ENCODE measurements around the gene EPHB2. TPM values are rescaled to one million over a fixed set of nuclear protein-coding genes. Genes with fewer than 3 reads are reported as not detected.

The EPHB2 gene
- total and polyA plus RNA-seq, 2 donors (not counting 3 experiments of a cell fraction or from before 2014, with no cell fraction given), result 50.8 to 69.1 TPM

DNA sequence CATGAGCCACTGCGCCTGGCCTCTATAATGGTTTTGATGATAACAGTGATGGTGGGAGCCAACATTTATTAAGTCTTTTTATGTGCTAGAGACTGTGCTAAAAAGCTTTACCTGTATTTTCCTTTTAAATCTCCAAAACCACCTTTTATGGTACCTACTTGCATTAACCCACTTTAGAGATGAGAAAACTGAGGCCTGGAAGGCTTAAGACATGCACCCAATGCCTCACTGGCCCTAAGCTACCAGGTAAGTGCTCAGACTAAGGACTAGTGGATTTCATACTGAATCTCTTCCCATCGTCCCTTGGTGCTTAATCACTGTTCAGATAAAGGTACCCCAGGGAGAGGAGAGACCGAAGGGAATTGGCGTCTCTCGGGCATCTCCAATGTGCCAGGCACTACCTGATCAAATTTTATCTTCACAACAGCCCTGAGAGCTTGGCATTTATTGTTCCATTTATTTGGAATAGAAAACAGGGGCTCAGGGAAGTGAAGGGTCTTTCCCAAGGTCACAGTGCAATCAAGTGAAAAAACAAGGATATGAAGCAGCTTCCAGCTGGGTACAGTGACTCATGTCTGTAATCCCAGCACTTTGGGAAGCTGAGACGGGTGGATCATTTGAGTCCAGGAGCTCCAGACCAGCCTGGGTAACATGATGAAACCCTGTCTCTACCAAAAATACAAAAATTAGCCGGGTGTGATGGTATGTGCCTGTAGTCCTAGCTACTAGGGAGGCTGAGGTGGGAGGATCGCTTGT is 177.9 kb downstream of the EPHB2 start:
- peak; percentile 97 for FAIRE-seq
- dilution Hi-C loops (cut with MboI; ENCODE audit: extremely low pct_ligation_motif_present, low sequenced_read_pairs) (no loop called here), intact Hi-C loops (cut with micrococcal nuclease) (loop anchor here (1.0 kb wide), 2 partner anchors 184 to 214 kb away; no protein-coding TSS in a partner anchor)
- TF ChIP-seq, protein P1, sequence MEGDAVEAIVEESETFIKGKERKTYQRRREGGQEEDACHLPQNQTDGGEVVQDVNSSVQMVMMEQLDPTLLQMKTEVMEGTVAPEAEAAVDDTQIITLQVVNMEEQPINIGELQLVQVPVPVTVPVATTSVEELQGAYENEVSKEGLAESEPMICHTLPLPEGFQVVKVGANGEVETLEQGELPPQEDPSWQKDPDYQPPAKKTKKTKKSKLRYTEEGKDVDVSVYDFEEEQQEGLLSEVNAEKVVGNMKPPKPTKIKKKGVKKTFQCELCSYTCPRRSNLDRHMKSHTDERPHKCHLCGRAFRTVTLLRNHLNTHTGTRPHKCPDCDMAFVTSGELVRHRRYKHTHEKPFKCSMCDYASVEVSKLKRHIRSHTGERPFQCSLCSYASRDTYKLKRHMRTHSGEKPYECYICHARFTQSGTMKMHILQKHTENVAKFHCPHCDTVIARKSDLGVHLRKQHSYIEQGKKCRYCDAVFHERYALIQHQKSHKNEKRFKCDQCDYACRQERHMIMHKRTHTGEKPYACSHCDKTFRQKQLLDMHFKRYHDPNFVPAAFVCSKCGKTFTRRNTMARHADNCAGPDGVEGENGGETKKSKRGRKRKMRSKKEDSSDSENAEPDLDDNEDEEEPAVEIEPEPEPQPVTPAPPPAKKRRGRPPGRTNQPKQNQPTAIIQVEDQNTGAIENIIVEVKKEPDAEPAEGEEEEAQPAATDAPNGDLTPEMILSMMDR (IDR thresholded peaks at IDR 0.05; ENCODE audit: extremely low read depth in 1 of 2, insufficient read depth in 1 of 2, low read depth in 1 of 2, low read length in 2 of 2), result no peak
- TF ChIP-seq EZH2 (IDR thresholded peaks at IDR 0.05; ENCODE audit: borderline replicate concordance, low read depth, low read length, severe bottlenecking) (no peak), GATA2 (IDR thresholded peaks at IDR 0.05; ENCODE audit: insufficient read depth, insufficient read length, low read depth, low read length) (peak; percentile 59), MYC (IDR thresholded peaks at IDR 0.05; ENCODE audit: low read depth, low read length) (no peak), POLR2AphosphoS5 (IDR thresholded peaks at IDR 0.05; ENCODE audit: insufficient read depth, low read depth, low read length) (peak; percentile 73), FOS (IDR thresholded peaks at IDR 0.05; ENCODE audit: borderline replicate concordance, insufficient read depth, low read length) (peak; percentile 67), JUN (IDR thresholded peaks at IDR 0.05; ENCODE audit: borderline replicate concordance, insufficient read depth, insufficient read length, low read depth) (peak; percentile 41), POLR2A (IDR thresholded peaks at IDR 0.05; ENCODE audit: low read depth, low read length) (peak; percentile 31)
- TF ChIP-seq, protein P2, sequence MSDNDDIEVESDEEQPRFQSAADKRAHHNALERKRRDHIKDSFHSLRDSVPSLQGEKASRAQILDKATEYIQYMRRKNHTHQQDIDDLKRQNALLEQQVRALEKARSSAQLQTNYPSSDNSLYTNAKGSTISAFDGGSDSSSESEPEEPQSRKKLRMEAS (IDR thresholded peaks at IDR 0.05; ENCODE audit: insufficient read depth, insufficient read length), result no peak
- peaks cover 18% of the 10 kb centered on the region for H3K4me1 ChIP-seq (ENCODE audit: control insufficient read depth, extremely low read depth, insufficient read depth, low read length)
- peak overlapping the region; percentile 79 for H3K27ac ChIP-seq (ENCODE audit: insufficient read depth, low read depth, low read length)
- peak overlapping the region; percentile 17 for H3K9ac ChIP-seq (replicated peaks; ENCODE audit: extremely low read depth, insufficient read depth, low read length)
- no peak overlapping the region for H2AFZ ChIP-seq (ENCODE audit: low read depth, low read length)
- no peaks in the 10 kb centered on the region for H4K20me1 ChIP-seq (replicated peaks; ENCODE audit: control insufficient read depth, extremely low read depth, insufficient read depth, low read length)
- H3K36me3 ChIP-seq (ENCODE audit: control insufficient read depth in 2 of 2, extremely low read depth in 1 of 2, insufficient read depth in 2 of 2, low read length in 2 of 2), result peaks cover under 1 to 4% of the 10 kb centered on the region in 2 experiments
- no peaks in the 10 kb centered on the region for H3K27me3 ChIP-seq (ENCODE audit: control insufficient read depth in 2 of 2, insufficient read depth in 2 of 2, low read length in 2 of 2)
- ChIA-PET CTCF (interaction anchor here (0.6 to 4.0 kb wide), 34 partner anchors 9 to 222 kb away, joined by 3 to 71 read pairs (median 6); no protein-coding TSS in a partner anchor), POLR2A (interaction anchor here (1.1 kb wide), 1 partner anchor 186 kb away, joined by 3 read pairs; no protein-coding TSS in a partner anchor)
- H3K79me2 ChIP-seq (ENCODE audit: control insufficient read depth, insufficient read depth, low read length), result no peaks in the 10 kb centered on the region
- no peak overlapping the region for H3K4me3 ChIP-seq (replicated peaks in 1 of 3; ENCODE audit: insufficient read depth in 1 of 3, low read depth in 1 of 3, low read length in 3 of 3)
- H3K9me3 ChIP-seq (replicated peaks; ENCODE audit: control insufficient read depth, insufficient read depth, low read length), result no peaks in the 10 kb centered on the region
- peak; percentile 95 for DNase-seq (ENCODE audit: low read depth, low spot score)
- no peaks in the 10 kb centered on the region for H3K9me1 ChIP-seq (replicated peaks; ENCODE audit: control insufficient read depth, extremely low read depth, insufficient read depth, low read length)
- peak overlapping the region; percentile 49 for H3K4me2 ChIP-seq (ENCODE audit: insufficient read depth, low read length)
- no TSS peak for BruUV-seq (replicated peaks)
